ENCODE results near the gene CBLC.

GRCh38 chr19:44742330-44743061, 35.2 kb upstream of the CBLC start:
- TF ChIP-seq CTBP1 (IDR thresholded peaks at IDR 0.05; ENCODE audit: borderline replicate concordance) (no peak), FOXK2 (IDR thresholded peaks at IDR 0.05) (no peak), BHLHE40 (IDR thresholded peaks at IDR 0.05; ENCODE audit: borderline replicate concordance) (no peak), NFRKB (IDR thresholded peaks at IDR 0.05) (no peak), L3MBTL2 (conservative IDR thresholded peaks at IDR 0.05) (no peak), SUZ12 (IDR thresholded peaks at IDR 0.05) (no peak), FOXM1 (IDR thresholded peaks at IDR 0.05; ENCODE audit: borderline replicate concordance) (no peak), ZNF384 (IDR thresholded peaks at IDR 0.05) (no peak), HDGF (IDR thresholded peaks at IDR 0.05; ENCODE audit: borderline replicate concordance) (no peak), SP1 (IDR thresholded peaks at IDR 0.05) (no peak)
